Measurements from ENCODE around the gene STARD4.

Gene STARD4

DNA sequence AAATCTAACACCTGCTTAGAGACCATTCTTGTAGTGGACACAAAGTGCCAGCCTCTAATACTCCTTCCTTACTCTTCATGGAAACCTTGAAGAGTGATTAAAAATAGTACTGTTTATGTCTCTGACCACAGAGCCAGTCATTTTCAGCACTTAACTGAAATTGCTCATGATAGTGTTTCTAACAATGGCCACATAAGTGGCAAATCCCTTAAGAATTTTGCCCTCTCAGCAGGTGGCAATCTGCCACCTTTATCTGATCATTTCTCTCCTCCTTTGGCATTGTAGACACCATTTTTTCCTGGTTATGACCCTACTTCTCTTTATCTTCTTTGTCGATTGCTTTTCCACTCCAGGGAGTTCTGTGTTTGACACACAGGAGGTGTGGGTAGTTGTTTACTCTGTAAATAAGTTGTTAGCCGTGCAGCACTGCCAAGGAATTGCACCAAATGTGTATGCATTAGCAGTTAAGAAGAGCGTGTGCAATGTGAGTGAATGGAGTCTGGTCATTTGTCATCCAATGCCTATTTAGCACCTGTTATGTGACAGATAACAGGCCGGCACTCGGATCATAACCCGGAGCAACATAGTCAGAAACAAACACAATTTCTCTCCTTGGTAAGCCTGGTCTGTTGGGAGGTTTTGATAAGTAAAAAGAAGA lies 36.8 kb upstream of the STARD4 start:
- TF ChIP-seq, protein P1, sequence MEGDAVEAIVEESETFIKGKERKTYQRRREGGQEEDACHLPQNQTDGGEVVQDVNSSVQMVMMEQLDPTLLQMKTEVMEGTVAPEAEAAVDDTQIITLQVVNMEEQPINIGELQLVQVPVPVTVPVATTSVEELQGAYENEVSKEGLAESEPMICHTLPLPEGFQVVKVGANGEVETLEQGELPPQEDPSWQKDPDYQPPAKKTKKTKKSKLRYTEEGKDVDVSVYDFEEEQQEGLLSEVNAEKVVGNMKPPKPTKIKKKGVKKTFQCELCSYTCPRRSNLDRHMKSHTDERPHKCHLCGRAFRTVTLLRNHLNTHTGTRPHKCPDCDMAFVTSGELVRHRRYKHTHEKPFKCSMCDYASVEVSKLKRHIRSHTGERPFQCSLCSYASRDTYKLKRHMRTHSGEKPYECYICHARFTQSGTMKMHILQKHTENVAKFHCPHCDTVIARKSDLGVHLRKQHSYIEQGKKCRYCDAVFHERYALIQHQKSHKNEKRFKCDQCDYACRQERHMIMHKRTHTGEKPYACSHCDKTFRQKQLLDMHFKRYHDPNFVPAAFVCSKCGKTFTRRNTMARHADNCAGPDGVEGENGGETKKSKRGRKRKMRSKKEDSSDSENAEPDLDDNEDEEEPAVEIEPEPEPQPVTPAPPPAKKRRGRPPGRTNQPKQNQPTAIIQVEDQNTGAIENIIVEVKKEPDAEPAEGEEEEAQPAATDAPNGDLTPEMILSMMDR (IDR thresholded peaks at IDR 0.05; ENCODE audit: low read depth, low read length), result no peak
- H3K4me3 ChIP-seq (replicated peaks in 1 of 2; ENCODE audit: low read depth in 2 of 2, low read length in 2 of 2), result no peak overlapping the region
- peak in 1 of 2 donors; percentile 11 for DNase-seq (ENCODE audit: low read depth in 2 of 2)

DNA sequence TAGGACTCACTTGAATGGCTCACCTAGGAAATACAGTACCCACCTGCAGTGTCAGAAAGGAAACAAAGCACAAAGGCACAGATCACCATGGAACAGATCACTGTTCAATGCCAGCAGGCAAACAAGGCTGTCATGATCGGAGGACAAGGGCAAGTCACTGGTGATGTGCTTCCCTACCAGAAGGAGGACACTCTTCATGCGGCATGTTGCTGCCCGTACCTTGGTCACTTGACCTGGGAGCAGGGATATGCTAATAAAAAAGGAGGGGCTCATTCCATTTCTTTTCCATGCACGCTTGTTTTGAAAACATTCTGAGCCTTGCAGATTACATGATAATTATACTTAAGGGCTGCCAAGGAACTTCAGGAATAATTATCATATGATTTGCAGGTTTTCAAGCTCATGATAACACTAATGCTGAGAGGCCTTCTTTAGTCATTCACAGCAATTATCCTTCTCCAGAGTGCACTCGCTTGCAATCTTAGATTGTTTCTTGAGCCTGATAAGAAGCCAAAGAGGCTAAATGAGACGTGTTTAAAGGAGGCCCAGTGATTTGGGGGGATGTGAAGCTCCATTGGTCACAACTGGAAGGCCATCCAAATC lies 36.1 kb upstream of the STARD4 start:
- TF ChIP-seq, protein P1 (IDR thresholded peaks at IDR 0.05; ENCODE audit: low read depth, low read length), result no peak
- no peak for DNase-seq (ENCODE audit: low read depth in 2 of 2)
- H3K4me3 ChIP-seq (replicated peaks in 1 of 2; ENCODE audit: low read depth in 2 of 2, low read length in 2 of 2), result no peak overlapping the region

DNA sequence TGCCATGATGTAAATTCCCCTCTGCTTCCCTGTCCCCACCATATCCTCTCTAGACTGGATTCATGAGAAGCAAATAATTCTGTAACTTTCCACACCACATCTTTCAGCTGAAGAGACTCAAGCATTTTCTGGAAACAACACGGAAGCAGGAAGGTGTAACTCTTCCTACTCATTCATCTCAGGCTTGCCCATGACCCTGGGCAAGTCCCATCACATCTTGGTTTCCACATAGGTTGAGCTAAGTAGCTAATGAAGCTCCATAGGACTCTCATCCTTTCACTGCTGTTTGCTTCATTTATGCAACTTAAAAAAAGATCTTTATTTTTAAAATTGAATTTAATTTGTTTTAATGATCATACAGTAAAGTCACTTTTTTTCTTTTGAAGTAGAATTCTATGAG lies 32.7 kb upstream of the STARD4 start:
- H3K4me3 ChIP-seq (replicated peaks in 1 of 2; ENCODE audit: low read depth in 2 of 2, low read length in 2 of 2), result no peak overlapping the region
- TF ChIP-seq, protein P1 (IDR thresholded peaks at IDR 0.05; ENCODE audit: low read depth, low read length), result no peak
- no peak for DNase-seq (ENCODE audit: low read depth in 2 of 2)

DNA sequence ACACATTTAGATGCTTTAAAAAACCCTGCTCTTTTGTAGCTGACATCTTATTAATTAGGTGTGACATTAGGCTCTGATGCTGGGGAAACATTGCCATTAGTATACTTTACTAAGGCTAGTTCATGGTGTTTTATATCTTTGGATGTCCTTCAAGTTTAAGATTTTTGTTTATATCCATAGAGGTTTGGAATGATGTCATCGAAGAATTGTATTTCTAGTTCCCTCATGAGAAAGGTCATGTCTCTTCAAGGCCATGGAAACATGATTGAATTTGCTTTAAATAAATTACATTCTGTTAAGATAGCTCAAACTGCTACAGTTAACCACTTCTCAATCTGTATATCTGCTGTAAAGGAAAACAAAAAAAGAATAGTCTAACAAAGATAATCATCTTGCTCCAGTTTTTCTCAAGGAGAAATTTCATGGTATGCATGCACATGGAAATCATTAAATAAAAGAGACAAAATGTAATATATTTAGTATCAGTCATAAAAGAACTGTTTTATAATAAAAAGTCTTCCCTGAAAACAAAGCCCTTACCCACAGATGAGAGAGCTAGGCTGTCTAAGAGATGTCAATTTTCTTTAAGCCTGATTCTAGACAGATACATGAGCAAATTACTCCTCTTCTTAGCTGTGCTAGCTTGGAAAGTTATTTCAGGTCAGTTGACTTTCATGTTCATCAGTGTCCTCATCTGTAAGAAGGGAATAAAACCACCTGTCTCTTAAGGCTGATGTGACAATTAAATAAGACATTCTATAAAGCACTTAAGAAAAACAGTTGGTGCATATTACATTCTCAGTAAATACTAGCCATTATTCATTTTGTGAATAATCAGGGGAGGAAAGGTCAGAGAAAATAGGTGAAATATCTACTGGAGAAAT lies 25.0 kb upstream of the STARD4 start:
- H3K4me3 ChIP-seq (replicated peaks in 1 of 2; ENCODE audit: low read depth in 2 of 2, low read length in 2 of 2), result no peak overlapping the region
- no peak for DNase-seq (ENCODE audit: low read depth in 2 of 2)
- TF ChIP-seq, protein P1 (IDR thresholded peaks at IDR 0.05; ENCODE audit: low read depth, low read length), result no peak

DNA sequence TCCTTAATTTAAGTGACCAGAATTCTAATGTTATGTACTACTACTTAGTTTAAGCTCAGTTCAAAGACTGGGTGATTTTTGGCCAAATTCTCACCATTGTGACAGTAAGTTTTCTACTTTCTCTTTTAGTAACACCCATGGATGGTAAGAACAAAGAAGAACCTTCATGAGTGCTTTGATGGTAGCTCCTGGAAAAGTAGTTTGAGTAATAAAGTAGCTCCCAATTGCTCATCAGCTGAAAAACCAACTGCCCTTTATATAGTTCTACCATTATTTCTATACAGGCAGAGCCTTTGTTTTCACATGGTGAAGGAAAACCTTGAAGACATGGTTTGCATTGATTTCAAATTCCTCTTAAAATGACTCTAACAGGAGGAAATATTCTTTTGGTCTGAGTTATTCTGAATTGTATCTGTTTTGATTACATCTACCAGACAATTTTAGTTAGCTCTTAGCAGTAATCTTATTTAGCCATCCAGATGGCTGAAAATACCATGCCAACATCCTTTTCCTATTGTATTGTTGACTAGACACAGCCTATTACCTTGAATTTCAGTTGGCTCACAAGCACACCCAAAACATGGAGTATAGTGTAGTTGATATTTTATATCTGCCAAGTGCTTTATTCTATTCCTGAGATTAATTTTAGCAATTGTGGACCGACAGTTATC lies 23.7 kb upstream of the STARD4 start:
- no peak overlapping the region for H3K4me3 ChIP-seq (replicated peaks in 1 of 2; ENCODE audit: low read depth in 2 of 2, low read length in 2 of 2)
- TF ChIP-seq, protein P1 (IDR thresholded peaks at IDR 0.05; ENCODE audit: low read depth, low read length), result no peak
- DNase-seq (ENCODE audit: low read depth in 2 of 2), result no peak

DNA sequence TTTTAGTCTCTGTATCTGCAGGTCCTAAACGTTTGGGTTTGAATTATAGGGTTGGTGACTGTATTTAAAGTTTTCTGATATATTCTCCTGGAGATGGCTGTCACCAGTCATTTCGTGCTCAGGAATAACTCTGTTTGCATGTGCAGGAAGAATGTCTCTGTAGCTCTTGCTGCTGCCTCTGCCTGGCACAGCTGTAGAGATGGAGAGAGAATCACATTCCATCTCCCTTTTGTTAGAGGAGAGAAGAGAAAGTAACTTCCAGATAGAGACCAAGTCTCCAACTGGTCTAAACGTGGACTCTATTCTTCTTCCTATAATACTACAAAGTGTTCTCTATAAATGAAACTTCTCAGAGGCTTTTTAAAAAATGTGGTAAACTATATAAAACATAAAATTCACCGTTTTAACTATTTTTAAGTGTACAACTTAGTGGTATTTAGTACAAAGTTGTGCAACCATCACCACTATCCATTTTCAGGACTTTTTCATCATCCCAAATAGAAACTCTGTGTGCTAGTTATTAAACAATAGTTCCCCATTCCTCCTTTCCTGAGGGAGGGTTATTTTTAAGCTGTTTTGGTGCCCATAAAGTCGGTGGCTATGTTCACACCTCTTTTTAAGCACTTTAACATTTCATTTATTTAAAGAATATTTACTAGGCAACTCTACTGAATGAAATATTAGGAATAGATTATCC lies 20.7 kb upstream of the STARD4 start:
- peak in 1 of 2 donors; percentile 23 for DNase-seq (ENCODE audit: low read depth in 2 of 2)
- no peak overlapping the region for H3K4me3 ChIP-seq (replicated peaks in 1 of 2; ENCODE audit: low read depth in 2 of 2, low read length in 2 of 2)
- TF ChIP-seq, protein P1 (IDR thresholded peaks at IDR 0.05; ENCODE audit: low read depth, low read length), result no peak

All from cardiac fibroblast (primary cell).